Bronchial epithelial cell (primary cell): Measurements from ENCODE around the gene MAL. TPM values are rescaled to one million over a fixed set of nuclear protein-coding genes. Genes with fewer than 3 reads are reported as not detected.

ENCODE experiments used
- DNase-seq: peaks from one replicate; pipeline ENCODE4 v3.0.0-alpha.2; 2010; ENCODE audit warnings: low read depth
- FAIRE-seq: peaks from 2 replicates; lab custom pipeline; 2011; peaks lifted over from hg19 to GRCh38; lab: Jason Lieb, UNC
- H3K27me3 ChIP-seq: 2 replicates; pipeline ENCODE4 v1.5.1; 2011; ENCODE audit warnings: low read length; ENCODE audit not compliant: control insufficient read depth, insufficient read depth
- H3K36me3 ChIP-seq: 2 replicates; pipeline ENCODE4 v1.5.1; 2011; ENCODE audit warnings: low read length; ENCODE audit not compliant: control insufficient read depth, insufficient read depth
- H3K4me3 ChIP-seq: 2 replicates; pipeline ENCODE4 v1.5.1; 2011; ENCODE audit warnings: mild to moderate bottlenecking, low read depth, low read length, control low read depth
- CTCF ChIP-seq: IDR thresholded peaks from 2 replicates; pipeline ENCODE4 v1.5.1; 2011; ENCODE audit warnings: mild to moderate bottlenecking, moderate library complexity, low read length, control low read depth, inconsistent platforms; ENCODE audit not compliant: insufficient read depth, severe bottlenecking
- total RNA-seq: library from RNA; depleted of rRNA; stranded (reverse); fragments of >200 nt; gene quantifications from 2 replicates; pipeline ENCODE4 v1.2.1, GENCODE V29; 2014

MAL gene
- total RNA-seq, 1 donor from 2014 or later = 1.1 TPM

GRCh38 chr2:95057535-95058370 lies 32.2 kb downstream of the MAL start:
- FAIRE-seq (no peak), DNase-seq (no peak)
- H3K27me3 ChIP-seq = peaks cover 2% of the 10 kb centered on the region
- no peaks in the 10 kb centered on the region for H3K36me3 ChIP-seq
- H3K4me3 ChIP-seq = no peak overlapping the region
- no peak for TF ChIP-seq CTCF

GRCh38 chr2:95058466-95058988 lies 33.0 kb downstream of the MAL start:
- Histone ChIP-seq H3K27me3 (peaks cover 2% of the 10 kb centered on the region), H3K4me3 (no peak overlapping the region), H3K36me3 (no peaks in the 10 kb centered on the region)
- TF ChIP-seq CTCF = no peak
- no peak for DNase-seq
- no peak for FAIRE-seq

GRCh38 chr2:95058989-95059641 lies 33.6 kb downstream of the MAL start:
- FAIRE-seq = no peak
- TF ChIP-seq CTCF = no peak

GRCh38 chr2:95059656-95060370 lies 34.3 kb downstream of the MAL start:
- DNase-seq (no peak), FAIRE-seq (no peak)
- H3K36me3 ChIP-seq = no peaks in the 10 kb centered on the region
- no peak for TF ChIP-seq CTCF
- peaks cover 2% of the 10 kb centered on the region for H3K27me3 ChIP-seq
- H3K4me3 ChIP-seq = no peak overlapping the region

More at GRCh38 chr2:95058989-95059641, 33.6 kb downstream of the MAL start:
- Histone ChIP-seq H3K27me3 (peaks cover 2% of the 10 kb centered on the region), H3K4me3 (no peak overlapping the region), H3K36me3 (no peaks in the 10 kb centered on the region)
- DNase-seq = no peak

- no peak for TF ChIP-seq CTCF
- Histone ChIP-seq H3K27me3 (peaks cover 2% of the 10 kb centered on the region), H3K4me3 (no peak overlapping the region), H3K36me3 (no peaks in the 10 kb centered on the region)
- no peak for DNase-seq
- FAIRE-seq = no peak
These were observed 35.1 kb downstream of the MAL start for GRCh38 chr2:95060446-95061118.
